ENCODE data around the gene NRXN3.
"Not testable (repeated sequence)": the region's sequence is repeated elsewhere in the genome, so short reads cannot be mapped to it uniquely, and the experiment has no call there.

- TF ChIP-seq CTCF (conservative IDR thresholded peaks at IDR 0.05; ENCODE audit: low read depth, low read length); EZH2 (IDR thresholded peaks at IDR 0.05; ENCODE audit: low read length, unreplicated experiment): not testable (repeated sequence)
These were observed 267.3 kb downstream of the NRXN3 start for GRCh38 chr14:78437448-78437847.
